Endothelial cell of umbilical vein (primary cell): ENCODE data around the gene DYNC1LI2. TPM values are rescaled to one million over a fixed set of nuclear protein-coding genes. Genes with fewer than 3 reads are reported as not detected.
A peak's percentile ranks its signal among the peaks of the same experiment; 100 is the strongest.

Source experiments
- BruUV-seq: library from RNA; stranded (reverse); fragments of 400-500 nt; replicated peaks from 2 replicates; lab custom pipeline; 2021; lab: Mats Ljungman, UMichigan
- CTCF ChIA-PET: fragments of 300-600, 350-600 bp; sonication (Branson Sonifier 250); formaldehyde crosslinking; loops from one replicate; lab custom pipeline; 2021; ENCODE audit warnings: antibody characterized with exemption, inconsistent platforms; lab: Charles Lee
- POLR2A ChIA-PET: fragments of 300-600, 350-600 bp; sonication (Branson Sonifier 250); formaldehyde crosslinking; loops from one replicate; lab custom pipeline; 2021; ENCODE audit warnings: antibody characterized with exemption, inconsistent platforms; lab: Charles Lee
- DNase-seq: peaks from one replicate; pipeline ENCODE4 v3.0.0-alpha.2; 2011; ENCODE audit warnings: low read depth, low spot score
- FAIRE-seq: peaks from 2 replicates; lab custom pipeline; 2011; peaks lifted over from hg19 to GRCh38; lab: Jason Lieb, UNC
- H2AFZ ChIP-seq: 2 replicates; pipeline ENCODE4 v1.6.0; 2012; ENCODE audit warnings: low read depth, low read length, control low read depth, inconsistent platforms
- H3K27ac ChIP-seq: 2 replicates; pipeline ENCODE4 v1.5.1; 2011; ENCODE audit warnings: low read depth, mild to moderate bottlenecking, control low read depth, low read length, moderate library complexity; ENCODE audit not compliant: insufficient read depth
- H3K27me3 ChIP-seq, 2 experiments: 2 replicates each; pipeline versions ENCODE4 v1.6.0 to v1.6.1; 2011; ENCODE audit warnings: low read length in 2 of 2, mixed read lengths in 1 of 2; ENCODE audit not compliant: control insufficient read depth in 2 of 2, insufficient read depth in 2 of 2
- H3K36me3 ChIP-seq, 2 experiments: 2 replicates in 1 of 2; 3 replicates in 1 of 2; pipeline ENCODE4 v1.5.1; 2011; ENCODE audit warnings: low read length in 2 of 2, mild to moderate bottlenecking in 1 of 2, moderate library complexity in 1 of 2; ENCODE audit not compliant: control insufficient read depth in 2 of 2, insufficient read depth in 2 of 2; ENCODE audit errors: extremely low read depth in 1 of 2
- H3K4me1 ChIP-seq: 3 replicates; pipeline ENCODE4 v1.5.1; 2011; ENCODE audit warnings: mild to moderate bottlenecking, low read length; ENCODE audit not compliant: control insufficient read depth, insufficient read depth; ENCODE audit errors: extremely low read depth
- H3K4me2 ChIP-seq: 2 replicates; pipeline ENCODE4 v1.6.1; 2011; ENCODE audit warnings: low read length, control low read depth, mixed read lengths; ENCODE audit not compliant: insufficient read depth
- H3K4me3 ChIP-seq, 3 experiments: fragments of 200-600 bp in 1 of 3; sonication (generic), shearing (Covaris generic) in 1 of 3; replicated peaks in 1 of 3; 2 replicates each; pipeline ENCODE4 v1.5.1; 2011 to 2016; ENCODE audit warnings: control low read depth in 3 of 3, low read length in 3 of 3, mild to moderate bottlenecking in 2 of 3, inconsistent platforms in 1 of 3, low read depth in 1 of 3, moderate library complexity in 1 of 3; ENCODE audit not compliant: insufficient read depth in 1 of 3
- H3K79me2 ChIP-seq: 2 replicates; pipeline ENCODE4 v1.6.0; 2012; ENCODE audit warnings: low read length, inconsistent platforms; ENCODE audit not compliant: control insufficient read depth, insufficient read depth
- H3K9ac ChIP-seq: replicated peaks from 2 replicates; pipeline ENCODE3; 2011; ENCODE audit warnings: low read length, control low read depth; ENCODE audit not compliant: insufficient read depth; ENCODE audit errors: extremely low read depth
- H3K9me1 ChIP-seq: replicated peaks from 3 replicates; pipeline ENCODE4 v1.6.0; 2011; ENCODE audit warnings: mild to moderate bottlenecking, low read length; ENCODE audit not compliant: control insufficient read depth, insufficient read depth; ENCODE audit errors: extremely low read depth
- H3K9me3 ChIP-seq: replicated peaks from 2 replicates; pipeline ENCODE4 v1.5.1; 2012; ENCODE audit warnings: low read length, inconsistent platforms; ENCODE audit not compliant: control insufficient read depth, insufficient read depth
- H4K20me1 ChIP-seq: replicated peaks from 2 replicates; pipeline ENCODE3; 2011; ENCODE audit warnings: mild to moderate bottlenecking, low read length; ENCODE audit not compliant: control insufficient read depth, insufficient read depth; ENCODE audit errors: extremely low read depth
- EZH2 ChIP-seq: IDR thresholded peaks from 2 replicates; pipeline ENCODE4 v1.6.1; 2012; ENCODE audit warnings: borderline replicate concordance, low read depth, mild to moderate bottlenecking, moderate library complexity, low read length, inconsistent platforms; ENCODE audit not compliant: severe bottlenecking
- GATA2 ChIP-seq: IDR thresholded peaks from 2 replicates; pipeline ENCODE4 v1.7.0; 2011; ENCODE audit warnings: low read depth, mild to moderate bottlenecking, moderate library complexity, mixed read lengths, low read length; ENCODE audit not compliant: insufficient read length, insufficient read depth
- JUN ChIP-seq: IDR thresholded peaks from 2 replicates; pipeline ENCODE4 v1.6.1; 2011; ENCODE audit warnings: borderline replicate concordance, low read depth; ENCODE audit not compliant: insufficient read length, insufficient read depth
- MYC ChIP-seq: IDR thresholded peaks from one replicate; pipeline ENCODE4 v1.6.1; 2011; ENCODE audit warnings: mild to moderate bottlenecking, low read depth, low read length
- POLR2AphosphoS5 ChIP-seq: IDR thresholded peaks from 2 replicates; pipeline ENCODE4 v1.6.1; 2012; ENCODE audit warnings: low read depth, mild to moderate bottlenecking, control low read depth, low read length, moderate library complexity; ENCODE audit not compliant: insufficient read depth
- dilution Hi-C: fragments of 300-500 bp; cut with MboI; formaldehyde crosslinking; loops from one replicate; pipeline ENCODE4 v1.15.0; 2019; ENCODE audit warnings: low sequenced_read_pairs; ENCODE audit not compliant: extremely low pct_ligation_motif_present
- intact Hi-C: fragments of 100-400 bp; cut with micrococcal nuclease; formaldehyde crosslinking; loops from one replicate; pipeline ENCODE4 v1.10.0; 2022
- polyA plus RNA-seq, 4 experiments: library from polyadenylated mRNA; depleted of rRNA in 3 of 4; stranded (reverse) in 3 of 4; unstranded in 1 of 4; fragments of >200 nt; gene quantifications; 2 replicates each; pipeline versions ENCODE4 v1.2.1 to v1.2.3, GENCODE V29; 2011 to 2012; ENCODE audit warnings: missing spikeins in 1 of 4
- total RNA-seq: library from RNA; stranded (reverse); gene quantifications from 2 replicates; pipeline ENCODE4 v1.2.3, GENCODE V29; 2021
- TF ChIP-seq, protein P1 (sequence below), 2 donors: IDR thresholded peaks; 1 replicate in 1 of 2; 2 replicates in 1 of 2; pipeline ENCODE4 v1.5.1; 2011; ENCODE audit warnings: low read length in 2 of 2, mild to moderate bottlenecking in 2 of 2, moderate library complexity in 2 of 2, control low read depth in 1 of 2, inconsistent platforms in 1 of 2, low read depth in 1 of 2; ENCODE audit not compliant: insufficient read depth in 1 of 2; ENCODE audit errors: extremely low read depth in 1 of 2

Gene DYNC1LI2
- total and polyA plus RNA-seq, 2 donors (not counting 3 experiments of a cell fraction or from before 2014, with no cell fraction given): 110 to 159 TPM

DNA sequence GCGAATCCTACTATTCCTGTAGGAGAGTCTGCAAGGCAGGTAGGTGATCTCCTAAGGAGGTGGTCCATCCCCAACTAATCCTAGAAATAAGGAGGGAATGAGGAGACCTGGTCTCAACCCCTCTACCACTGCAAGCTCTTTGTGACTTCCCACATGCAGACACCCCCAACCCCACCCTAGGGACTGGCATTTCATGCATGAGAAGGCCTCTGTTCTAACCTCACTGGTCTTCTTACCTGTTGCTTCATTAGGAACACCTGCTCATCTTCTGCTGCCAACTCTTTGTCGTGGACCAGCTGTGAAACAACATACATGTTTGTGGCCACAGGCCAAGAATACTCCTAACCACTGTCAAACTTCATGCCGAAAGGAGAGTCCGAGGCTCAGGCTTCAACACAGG lies 22.6 kb downstream of the DYNC1LI2 start:
- TF ChIP-seq JUN: no peak
- no peaks in the 10 kb centered on the region for H4K20me1 ChIP-seq
- ChIA-PET POLR2A (no interaction called here), CTCF (interaction anchor here (0.7 to 4.1 kb wide), 14 partner anchors 9 to 322 kb away, joined by 3 to 29 read pairs (median 4); partner anchors contain the start of gene DYNC1LI2)
- H3K9ac ChIP-seq: no peak overlapping the region
- no peak overlapping the region for H3K4me3 ChIP-seq
- H3K4me2 ChIP-seq: no peak overlapping the region
- FAIRE-seq (no peak), DNase-seq (no peak)
- no TSS peak for BruUV-seq
- H3K79me2 ChIP-seq: no peaks in the 10 kb centered on the region
- H3K27ac ChIP-seq: no peak overlapping the region
- dilution Hi-C loops (no loop called here), intact Hi-C loops (loop anchor here (1.0 kb wide), 3 partner anchors 11 to 144 kb away; partner anchors contain the start of gene DYNC1LI2)
- H3K9me1 ChIP-seq: no peaks in the 10 kb centered on the region
- no peaks in the 10 kb centered on the region for H3K9me3 ChIP-seq
- H3K27me3 ChIP-seq: no peaks in the 10 kb centered on the region
- no peaks in the 10 kb centered on the region for H3K4me1 ChIP-seq
- H3K36me3 ChIP-seq: peaks cover 56 to 64% of the 10 kb centered on the region in 2 experiments
- H2AFZ ChIP-seq: no peak overlapping the region

DNA sequence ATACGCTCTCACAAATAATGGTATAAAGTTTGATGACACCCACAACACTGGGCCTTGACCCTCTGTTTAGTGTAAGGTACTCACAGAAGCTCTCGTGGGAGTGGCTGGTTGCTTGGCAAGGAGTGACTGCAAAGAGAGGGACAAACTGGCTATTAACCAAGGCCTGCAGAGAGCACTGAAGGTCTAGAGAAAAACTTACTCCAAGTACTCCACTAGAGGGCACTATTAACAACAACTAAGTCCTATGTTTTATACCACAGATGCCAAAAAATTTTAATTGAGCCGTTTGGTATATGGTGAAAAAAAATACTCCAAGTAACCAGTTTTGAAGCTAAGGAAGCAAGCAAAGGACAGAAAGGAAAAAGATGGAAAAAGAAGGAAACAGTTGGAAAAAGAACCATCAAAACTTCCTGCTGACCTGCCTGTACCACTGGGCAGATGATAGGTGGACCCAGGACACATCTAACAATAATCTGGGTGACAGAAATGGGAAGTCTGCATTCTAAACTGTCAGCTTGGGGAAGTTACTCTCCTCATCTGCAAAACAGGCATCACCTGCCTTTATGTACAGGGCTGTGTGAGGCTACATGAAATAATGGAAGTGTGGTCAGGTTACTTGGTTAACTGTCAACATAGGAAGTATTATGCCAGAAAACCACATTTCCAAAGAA lies 23.2 kb downstream of the DYNC1LI2 start:
- ChIA-PET POLR2A (no interaction called here), CTCF (interaction anchor here (0.7 to 4.1 kb wide), 14 partner anchors 9 to 321 kb away, joined by 3 to 29 read pairs (median 4); partner anchors contain the start of gene DYNC1LI2)
- dilution Hi-C loops: no loop called here
- Histone ChIP-seq H3K4me3 (no peak overlapping the region), H3K79me2 (no peaks in the 10 kb centered on the region), H3K27me3 (no peaks in the 10 kb centered on the region), H3K4me1 (no peaks in the 10 kb centered on the region), H3K36me3 (peaks cover 56 to 62% of the 10 kb centered on the region in 2 experiments), H3K9ac (no peak overlapping the region), H3K9me1 (no peaks in the 10 kb centered on the region), H3K4me2 (no peak overlapping the region), H2AFZ (no peak overlapping the region), H4K20me1 (no peaks in the 10 kb centered on the region), H3K9me3 (no peaks in the 10 kb centered on the region), H3K27ac (no peak overlapping the region)
- no TSS peak for BruUV-seq
- TF ChIP-seq GATA2: no peak
- TF ChIP-seq, protein P1, sequence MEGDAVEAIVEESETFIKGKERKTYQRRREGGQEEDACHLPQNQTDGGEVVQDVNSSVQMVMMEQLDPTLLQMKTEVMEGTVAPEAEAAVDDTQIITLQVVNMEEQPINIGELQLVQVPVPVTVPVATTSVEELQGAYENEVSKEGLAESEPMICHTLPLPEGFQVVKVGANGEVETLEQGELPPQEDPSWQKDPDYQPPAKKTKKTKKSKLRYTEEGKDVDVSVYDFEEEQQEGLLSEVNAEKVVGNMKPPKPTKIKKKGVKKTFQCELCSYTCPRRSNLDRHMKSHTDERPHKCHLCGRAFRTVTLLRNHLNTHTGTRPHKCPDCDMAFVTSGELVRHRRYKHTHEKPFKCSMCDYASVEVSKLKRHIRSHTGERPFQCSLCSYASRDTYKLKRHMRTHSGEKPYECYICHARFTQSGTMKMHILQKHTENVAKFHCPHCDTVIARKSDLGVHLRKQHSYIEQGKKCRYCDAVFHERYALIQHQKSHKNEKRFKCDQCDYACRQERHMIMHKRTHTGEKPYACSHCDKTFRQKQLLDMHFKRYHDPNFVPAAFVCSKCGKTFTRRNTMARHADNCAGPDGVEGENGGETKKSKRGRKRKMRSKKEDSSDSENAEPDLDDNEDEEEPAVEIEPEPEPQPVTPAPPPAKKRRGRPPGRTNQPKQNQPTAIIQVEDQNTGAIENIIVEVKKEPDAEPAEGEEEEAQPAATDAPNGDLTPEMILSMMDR (IDR thresholded peaks at IDR 0.05; ENCODE audit: extremely low read depth in 1 of 2, insufficient read depth in 1 of 2, low read depth in 1 of 2, low read length in 2 of 2): peak; percentile 43 to 48
- no peak for TF ChIP-seq MYC
- TF ChIP-seq POLR2AphosphoS5: peak; percentile 33
- no peak for TF ChIP-seq EZH2
- intact Hi-C loops: loop anchor here (1.0 kb wide), 3 partner anchors 12 to 145 kb away; partner anchors contain the start of gene DYNC1LI2
- DNase-seq (peak; percentile 70), FAIRE-seq (peak; percentile 81)
